AG04450 (cell line): ENCODE measurements around the gene RPL39L. TPM values are rescaled to one million over a fixed set of nuclear protein-coding genes. Genes with fewer than 3 reads are reported as not detected.
"Not testable (repeated sequence)": the region's sequence is repeated elsewhere in the genome, so short reads cannot be mapped to it uniquely, and the experiment has no call there.

Source experiments
- CTCF ChIA-PET: fragments of 300-600, 350-600 bp; formaldehyde crosslinking; extraction: SDS; loops from one replicate; lab custom pipeline; 2022; ENCODE audit warnings: antibody characterized with exemption, inconsistent platforms; lab: Charles Lee
- POLR2A ChIA-PET: fragments of 350-600 bp; formaldehyde crosslinking; extraction: SDS; loops from one replicate; lab custom pipeline; 2021; ENCODE audit warnings: antibody characterized with exemption, inconsistent platforms; lab: Yijun Ruan, JAX
- DNase-seq: peaks from one replicate; pipeline ENCODE4 v3.0.0-alpha.2; 2011; ENCODE audit warnings: low read depth, low spot score
- H3K27ac ChIP-seq: one replicate; pipeline ENCODE4 v1.5.1; 2012; ENCODE audit warnings: low read depth, low read length, control low read depth
- H3K27me3 ChIP-seq: one replicate; pipeline ENCODE4 v1.6.0; 2012; ENCODE audit warnings: low read length; ENCODE audit not compliant: control insufficient read depth, insufficient read depth
- H3K4me3 ChIP-seq: 2 replicates; pipeline ENCODE4 v1.5.1; 2011; ENCODE audit warnings: mild to moderate bottlenecking, low read depth, low read length, control low read depth
- H3K9me3 ChIP-seq: 2 replicates; pipeline ENCODE4 v1.5.1; 2012; ENCODE audit warnings: low read length; ENCODE audit not compliant: control insufficient read depth, insufficient read depth
- CTCF ChIP-seq: IDR thresholded peaks from 2 replicates; pipeline ENCODE4 v1.5.1; 2011; ENCODE audit warnings: low read depth, low read length, control low read depth, inconsistent platforms
- polyA plus RNA-seq: library from polyadenylated mRNA; depleted of rRNA; stranded (reverse); fragments of >200 nt; gene quantifications from 2 replicates; pipeline ENCODE4 v1.2.3, GENCODE V29; 2011

The RPL39L gene
- polyA plus RNA-seq, 1 experiment: 17.0 TPM

- no peaks in the 10 kb centered on the region for H3K9me3 ChIP-seq
- no peak overlapping the region for H3K4me3 ChIP-seq
- ChIA-PET POLR2A (no interaction called here), CTCF (interaction anchor here (1.0 to 1.7 kb wide), 2 partner anchors 35 to 430 kb away, joined by 4 to 5 read pairs; no protein-coding TSS in a partner anchor)
- H3K27me3 ChIP-seq: no peaks in the 10 kb centered on the region
- DNase-seq: no peak
- H3K27ac ChIP-seq: no peak overlapping the region
- TF ChIP-seq CTCF: no peak
These were observed 46.5 kb upstream of the RPL39L start for GRCh38 chr3:187185759-187186158.

GRCh38 chr3:187183903-187184302, 44.6 kb upstream of the RPL39L start:
- no peaks in the 10 kb centered on the region for H3K9me3 ChIP-seq
- no peak for TF ChIP-seq CTCF
- POLR2A ChIA-PET: no interaction called here
- H3K27ac ChIP-seq: no peak overlapping the region
- CTCF ChIA-PET: interaction anchor here (0.5 to 1.7 kb wide), 3 partner anchors 16 to 19 kb away, joined by 4 read pairs; no protein-coding TSS in a partner anchor
- no peak for DNase-seq
- no peaks in the 10 kb centered on the region for H3K27me3 ChIP-seq
- no peak overlapping the region for H3K4me3 ChIP-seq

- CTCF ChIA-PET: interaction anchor here (0.5 to 1.7 kb wide), 3 partner anchors 16 to 18 kb away, joined by 4 read pairs; no protein-coding TSS in a partner anchor
- POLR2A ChIA-PET: no interaction called here
- H3K9me3 ChIP-seq: no peaks in the 10 kb centered on the region
- no peak overlapping the region for H3K4me3 ChIP-seq
- H3K27ac ChIP-seq: no peak overlapping the region
- no peaks in the 10 kb centered on the region for H3K27me3 ChIP-seq
- TF ChIP-seq CTCF: no peak
- DNase-seq: no peak
These were observed 44.0 kb upstream of the RPL39L start for GRCh38 chr3:187183210-187183862.

DNA sequence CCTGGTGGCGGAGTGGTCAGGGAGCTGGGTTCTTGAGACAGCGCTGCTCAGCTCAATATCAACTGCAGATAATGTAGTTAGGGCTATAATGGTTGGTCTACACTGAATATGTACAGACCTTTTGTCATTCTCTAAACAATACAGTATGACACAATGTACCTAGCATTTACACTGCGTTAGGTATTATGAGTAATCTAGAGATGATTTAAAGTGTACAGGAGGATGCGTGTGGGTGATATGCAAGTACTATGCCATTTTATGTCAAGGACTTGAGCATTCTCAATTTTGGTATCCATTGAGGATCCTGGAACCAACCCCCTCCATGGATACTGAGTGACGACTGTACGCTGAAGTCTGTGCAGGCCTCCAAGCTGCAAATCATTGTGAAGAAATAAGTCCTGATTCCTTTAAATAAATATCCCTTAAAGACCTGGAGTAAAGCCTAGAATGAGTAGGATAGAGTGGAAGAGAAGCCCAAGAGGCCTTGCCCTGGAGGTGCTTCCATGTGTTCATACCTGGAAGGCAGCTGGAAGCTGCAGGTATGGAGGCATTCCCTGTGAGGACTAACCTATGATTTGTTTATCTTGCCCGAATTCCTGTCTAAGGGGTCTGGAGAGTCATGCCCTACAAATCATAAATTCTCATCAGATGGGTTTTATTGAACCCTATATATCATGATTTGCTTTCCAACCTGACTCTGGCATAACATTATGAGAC, 42.3 kb upstream of the RPL39L start:
- CTCF ChIA-PET: interaction anchor here (1.3 kb wide), 1 partner anchor 18 kb away, joined by 4 read pairs; no protein-coding TSS in a partner anchor
- no peak for DNase-seq
- TF ChIP-seq CTCF: no peak
- Histone ChIP-seq H3K27me3 (no peaks in the 10 kb centered on the region), H3K4me3 (no peak overlapping the region), H3K9me3 (no peaks in the 10 kb centered on the region), H3K27ac (no peak overlapping the region)
- POLR2A ChIA-PET: no interaction called here

- TF ChIP-seq CTCF: no peak
- Histone ChIP-seq H3K9me3 (no peaks in the 10 kb centered on the region), H3K4me3 (no peak overlapping the region), H3K27ac (no peak overlapping the region), H3K27me3 (no peaks in the 10 kb centered on the region)
- ChIA-PET POLR2A (no interaction called here), CTCF (interaction anchor here (1.0 kb wide), 2 partner anchors 60 to 146 kb away, joined by 3 read pairs; no protein-coding TSS in a partner anchor)
- no peak for DNase-seq
These were observed 33.6 kb upstream of the RPL39L start for GRCh38 chr3:187172929-187173328.

- H3K4me3 ChIP-seq, DNase-seq, H3K9me3 ChIP-seq, H3K27ac ChIP-seq, H3K27me3 ChIP-seq: not testable (repeated sequence)
- CTCF ChIA-PET: interaction anchor here (0.6 to 1.2 kb wide), 4 partner anchors 31 to 554 kb away, joined by 3 to 4 read pairs (median 3); no protein-coding TSS in a partner anchor
- POLR2A ChIA-PET: interaction anchor here (0.7 kb wide), 1 partner anchor 1763 kb away, joined by 6 read pairs; no protein-coding TSS in a partner anchor
These were observed 31.6 kb upstream of the RPL39L start for GRCh38 chr3:187170911-187171310.
